PC-3 (cell line): Measurements from ENCODE around the gene ASB18. TPM values are rescaled to one million over a fixed set of nuclear protein-coding genes. Genes with fewer than 3 reads are reported as not detected.

Experiments
- ATAC-seq: fragments of 200-7000 bp; cut with Tn5 transposase; 2 replicates; pipeline ENCODE4 v1.9.1; 2020; ENCODE audit warnings: mild to moderate bottlenecking, moderate library complexity
- BruUV-seq: library from RNA; stranded (reverse); fragments of 400-500 nt; replicated peaks from 2 replicates; lab custom pipeline; 2021; lab: Mats Ljungman, UMichigan
- CTCF ChIA-PET: fragments of 300-600 bp; sonication (Branson Sonifier 250); formaldehyde crosslinking; loops from one replicate; lab custom pipeline; 2022; ENCODE audit warnings: antibody characterized with exemption; lab: Charles Lee
- POLR2A ChIA-PET: fragments of 300-600 bp; sonication (Branson Sonifier 250); formaldehyde crosslinking; loops from one replicate; lab custom pipeline; 2022; ENCODE audit warnings: antibody characterized with exemption; ENCODE audit not compliant: unreplicated experiment; lab: Charles Lee
- DNase-seq: peaks from one replicate; pipeline ENCODE4 v3.0.0-alpha.2; 2015
- H2AFZ ChIP-seq: fragments of 300-600 bp; sonication (generic); 2 replicates; pipeline ENCODE4 v1.6.0; 2016; ENCODE audit warnings: antibody characterized with exemption, low read length
- H3F3A ChIP-seq: fragments of 300-600 bp; sonication (generic); one replicate; pipeline ENCODE4 v1.6.0; 2017; ENCODE audit warnings: antibody characterized with exemption, low read length, control low read depth, mild to moderate bottlenecking; ENCODE audit not compliant: unreplicated experiment
- H3K27ac ChIP-seq: fragments of 300-600 bp; sonication (generic); 2 replicates; pipeline ENCODE4 v1.5.1; 2016; ENCODE audit warnings: mild to moderate bottlenecking, low read length
- H3K27me3 ChIP-seq: fragments of 300-600 bp; sonication (generic); 2 replicates; pipeline ENCODE4 v1.6.1; 2016; ENCODE audit warnings: low read length, mixed read lengths
- H3K36me3 ChIP-seq: fragments of 300-600 bp; sonication (generic); 2 replicates; pipeline ENCODE4 v1.6.1; 2016; ENCODE audit warnings: low read depth, mixed run types, low read length, mixed read lengths
- H3K4me1 ChIP-seq: fragments of 300-600 bp; sonication (generic); 2 replicates; pipeline ENCODE4 v1.5.1; 2016; ENCODE audit warnings: low read length; ENCODE audit not compliant: insufficient read depth
- H3K4me2 ChIP-seq: fragments of 300-600 bp; sonication (generic); 2 replicates; pipeline ENCODE4 v1.6.0; 2016; ENCODE audit warnings: low read length
- H3K4me3 ChIP-seq: fragments of 300-600 bp; sonication (generic); 2 replicates; pipeline ENCODE4 v1.5.1; 2016; ENCODE audit warnings: mild to moderate bottlenecking, low read length, mixed read lengths
- H3K79me2 ChIP-seq: fragments of 300-600 bp; sonication (generic); 2 replicates; pipeline ENCODE4 v1.6.1; 2017; ENCODE audit warnings: low read length, mixed read lengths
- H3K9ac ChIP-seq: fragments of 300-600 bp; sonication (generic); 2 replicates; pipeline ENCODE4 v1.6.0; 2016; ENCODE audit warnings: mild to moderate bottlenecking, low read length
- H3K9me2 ChIP-seq: fragments of 300-600 bp; sonication (generic); replicated peaks from 2 replicates; pipeline ENCODE4 v1.6.1; 2016; ENCODE audit warnings: mixed run types, low read length, mixed read lengths
- H3K9me3 ChIP-seq: fragments of 300-600 bp; sonication (generic); 2 replicates; pipeline ENCODE4 v1.6.1; 2016; ENCODE audit warnings: low read length, mixed read lengths
- H4K20me1 ChIP-seq: fragments of 300-600 bp; sonication (generic); 2 replicates; pipeline ENCODE4 v1.6.1; 2016; ENCODE audit warnings: low read length, mixed read lengths
- EZH2 ChIP-seq: fragments of 300-600 bp; sonication (generic); IDR thresholded peaks from one replicate; pipeline ENCODE4 v1.6.1; 2017; ENCODE audit warnings: antibody characterized with exemption, mild to moderate bottlenecking, low read length; ENCODE audit not compliant: unreplicated experiment
- EZH2phosphoT487 ChIP-seq: fragments of 300-600 bp; sonication (generic); IDR thresholded peaks from 2 replicates; pipeline ENCODE4 v1.6.1; 2018; ENCODE audit warnings: mild to moderate bottlenecking, antibody characterized with exemption, low read length, borderline replicate concordance
- intact Hi-C: fragments of 100-400 bp; cut with micrococcal nuclease; formaldehyde crosslinking; loops from 2 replicates; pipeline ENCODE4 v1.9.0; 2023
- total RNA-seq: library from RNA; depleted of rRNA; stranded (reverse); fragments of >200 nt; gene quantifications from 2 replicates; pipeline ENCODE4 v1.2.3, GENCODE V29; 2014
- TF ChIP-seq, protein P1 (sequence below): fragments of 300-600 bp; sonication (generic); conservative IDR thresholded peaks from 2 replicates; pipeline ENCODE4 v1.5.1; 2017; ENCODE audit warnings: antibody characterized with exemption, low read depth, mild to moderate bottlenecking, low read length

Gene ASB18
- total RNA-seq, 1 experiment from 2014 or later: 0.15 TPM

DNA sequence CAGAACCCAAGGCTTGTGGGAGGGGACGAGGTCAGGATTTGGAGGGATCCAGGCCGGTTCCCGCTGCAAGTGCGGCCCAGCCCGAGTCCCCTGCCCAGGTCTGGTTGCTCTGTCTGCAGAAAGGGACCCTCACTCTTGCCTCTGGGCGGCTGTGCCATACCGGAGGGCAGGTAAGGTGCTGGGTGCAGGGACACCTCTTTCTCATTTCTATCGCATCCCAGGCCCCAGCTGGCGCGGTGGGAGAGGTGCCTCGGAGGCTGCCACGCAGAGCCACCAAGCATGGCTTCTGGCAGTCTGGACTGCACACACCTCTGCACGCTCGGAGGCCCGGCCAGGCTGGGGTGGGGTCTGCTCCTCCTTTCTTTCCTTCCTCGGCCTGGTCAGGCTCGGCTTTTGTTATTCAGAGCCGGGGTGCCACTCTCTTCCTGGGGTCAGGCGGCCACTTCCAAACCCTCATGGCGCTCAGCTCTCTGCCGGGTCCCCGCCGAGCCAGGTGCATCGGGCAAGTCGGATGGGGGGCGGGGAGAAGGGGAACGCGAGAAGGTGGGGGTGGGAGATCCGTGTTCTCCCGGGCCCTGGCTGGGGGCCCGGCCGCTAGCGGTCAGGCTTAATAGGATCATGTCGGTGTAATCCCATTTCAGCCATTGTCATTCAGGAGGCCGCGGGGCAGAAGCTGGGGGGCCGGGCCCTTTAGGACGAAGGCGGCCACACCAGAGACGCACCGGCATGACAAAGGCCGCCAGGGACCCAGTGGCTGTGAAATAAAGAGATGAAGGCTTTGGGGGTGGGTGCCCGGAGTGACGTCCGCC, 105.0 kb downstream of the ASB18 start:
- Histone ChIP-seq H3K79me2 (no peaks in the 10 kb centered on the region), H2AFZ (no peak overlapping the region), H3K4me2 (no peak overlapping the region), H3K4me1 (no peaks in the 10 kb centered on the region), H3K9me2 (no peaks in the 10 kb centered on the region), H3K4me3 (no peak overlapping the region), H3K36me3 (no peaks in the 10 kb centered on the region), H3K27ac (no peak overlapping the region), H3K9ac (no peak overlapping the region), H3K27me3 (no peaks in the 10 kb centered on the region), H3F3A (no peaks in the 10 kb centered on the region), H4K20me1 (no peaks in the 10 kb centered on the region), H3K9me3 (no peaks in the 10 kb centered on the region)
- ATAC-seq (no peak), DNase-seq (no peak)
- intact Hi-C loops: no loop called here
- TF ChIP-seq EZH2 (no peak), EZH2phosphoT487 (no peak)
- TF ChIP-seq, protein P1, sequence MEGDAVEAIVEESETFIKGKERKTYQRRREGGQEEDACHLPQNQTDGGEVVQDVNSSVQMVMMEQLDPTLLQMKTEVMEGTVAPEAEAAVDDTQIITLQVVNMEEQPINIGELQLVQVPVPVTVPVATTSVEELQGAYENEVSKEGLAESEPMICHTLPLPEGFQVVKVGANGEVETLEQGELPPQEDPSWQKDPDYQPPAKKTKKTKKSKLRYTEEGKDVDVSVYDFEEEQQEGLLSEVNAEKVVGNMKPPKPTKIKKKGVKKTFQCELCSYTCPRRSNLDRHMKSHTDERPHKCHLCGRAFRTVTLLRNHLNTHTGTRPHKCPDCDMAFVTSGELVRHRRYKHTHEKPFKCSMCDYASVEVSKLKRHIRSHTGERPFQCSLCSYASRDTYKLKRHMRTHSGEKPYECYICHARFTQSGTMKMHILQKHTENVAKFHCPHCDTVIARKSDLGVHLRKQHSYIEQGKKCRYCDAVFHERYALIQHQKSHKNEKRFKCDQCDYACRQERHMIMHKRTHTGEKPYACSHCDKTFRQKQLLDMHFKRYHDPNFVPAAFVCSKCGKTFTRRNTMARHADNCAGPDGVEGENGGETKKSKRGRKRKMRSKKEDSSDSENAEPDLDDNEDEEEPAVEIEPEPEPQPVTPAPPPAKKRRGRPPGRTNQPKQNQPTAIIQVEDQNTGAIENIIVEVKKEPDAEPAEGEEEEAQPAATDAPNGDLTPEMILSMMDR: no peak
- ChIA-PET POLR2A (no interaction called here), CTCF (no interaction called here)
- BruUV-seq: no TSS peak

DNA sequence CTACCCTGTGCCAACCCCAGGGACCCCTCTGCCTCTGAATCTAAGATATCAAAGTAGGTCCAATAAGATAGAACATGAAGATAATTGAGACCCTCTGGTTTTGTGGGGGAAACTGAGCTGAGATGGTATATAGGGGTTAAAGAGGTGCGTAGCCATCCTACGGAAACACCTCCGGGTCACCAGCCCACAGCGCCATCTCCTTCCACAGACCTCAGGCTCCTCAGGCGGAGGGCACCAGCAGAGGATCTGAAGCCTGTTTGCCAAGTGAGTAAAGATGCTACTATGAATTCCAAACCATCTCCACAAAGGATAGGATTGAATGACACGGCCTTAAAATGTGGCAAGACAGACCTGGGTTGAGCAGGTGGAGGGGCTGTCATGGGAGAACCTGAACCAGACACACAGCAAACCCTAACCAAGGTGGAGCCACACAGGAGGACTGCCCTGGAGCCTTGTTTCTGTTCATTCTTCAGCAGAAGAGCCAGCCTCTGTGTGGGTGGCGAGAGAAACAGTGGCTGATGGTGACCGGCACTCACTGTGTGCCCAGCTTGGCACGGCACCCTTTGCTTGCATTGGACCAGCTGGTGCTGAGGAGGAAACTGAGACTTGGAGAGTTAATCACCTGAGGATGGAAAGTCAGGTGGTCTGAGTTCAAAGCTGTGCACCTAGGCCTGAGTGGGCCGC, 106.2 kb downstream of the ASB18 start:
- DNase-seq: no peak

More for the DNA sequence above, 106.2 kb downstream of the ASB18 start:
- H3K9ac ChIP-seq: no peak overlapping the region
- no peaks in the 10 kb centered on the region for H3K36me3 ChIP-seq
- H3K4me1 ChIP-seq: no peaks in the 10 kb centered on the region
- BruUV-seq: no TSS peak
- no peak overlapping the region for H3K4me3 ChIP-seq
- H4K20me1 ChIP-seq: no peaks in the 10 kb centered on the region
- no peak overlapping the region for H3K27ac ChIP-seq
- no peaks in the 10 kb centered on the region for H3K79me2 ChIP-seq
- CTCF ChIA-PET: interaction anchor here (0.6 kb wide), 1 partner anchor 51 kb away, joined by 3 read pairs; no protein-coding TSS in a partner anchor
- no peak overlapping the region for H2AFZ ChIP-seq
- POLR2A ChIA-PET: interaction anchor here (0.6 kb wide), 1 partner anchor 25 kb away, joined by 3 read pairs; no protein-coding TSS in a partner anchor
- H3K9me2 ChIP-seq: no peaks in the 10 kb centered on the region
- ATAC-seq: no peak
- no peaks in the 10 kb centered on the region for H3K9me3 ChIP-seq
- TF ChIP-seq, protein P1: no peak
- TF ChIP-seq EZH2phosphoT487: no peak
- no peak for TF ChIP-seq EZH2
- H3K27me3 ChIP-seq: no peaks in the 10 kb centered on the region
- no peaks in the 10 kb centered on the region for H3F3A ChIP-seq
- H3K4me2 ChIP-seq: no peak overlapping the region
- intact Hi-C loops: no loop called here
